GM23338 (cell line): Measurements from ENCODE around the gene SHISAL1. TPM values are rescaled to one million over a fixed set of nuclear protein-coding genes. Genes with fewer than 3 reads are reported as not detected.

Source experiments
- ATAC-seq: fragments of 200-7000 bp; cut with Tn5 transposase; 3 replicates; pipeline ENCODE4 v1.9.1; 2020
- DNase-seq: peaks from one replicate; pipeline ENCODE4 v3.0.0-alpha.2; 2015; ENCODE audit warnings: low spot score
- H2AFZ ChIP-seq: fragments of 200-600 bp; sonication (generic); 2 replicates; pipeline ENCODE4 v1.8.0; 2016; ENCODE audit warnings: antibody characterized with exemption, mild to moderate bottlenecking, moderate library complexity
- H3F3A ChIP-seq: fragments of 200-600 bp; sonication (generic); replicated peaks from 2 replicates; pipeline ENCODE4 v1.8.0; 2017; ENCODE audit warnings: antibody characterized with exemption, mixed run types, low read depth
- H3K27ac ChIP-seq: fragments of 200-600 bp; sonication (generic); 2 replicates; pipeline ENCODE4 v1.6.1; 2016; ENCODE audit warnings: low read depth
- H3K27me3 ChIP-seq: fragments of 200-600 bp; sonication (generic); 2 replicates; pipeline ENCODE4 v1.8.0; 2016; ENCODE audit warnings: mild to moderate bottlenecking, mixed run types, moderate library complexity; ENCODE audit not compliant: insufficient read depth
- H3K36me3 ChIP-seq: fragments of 200-600 bp; sonication (generic); 2 replicates; pipeline ENCODE4 v1.8.0; 2016; ENCODE audit warnings: mild to moderate bottlenecking; ENCODE audit not compliant: insufficient read depth
- H3K4me1 ChIP-seq: fragments of 200-600 bp; sonication (generic); 2 replicates; pipeline ENCODE4 v1.8.0; 2016; ENCODE audit warnings: mild to moderate bottlenecking, moderate library complexity; ENCODE audit not compliant: insufficient read depth
- H3K4me2 ChIP-seq: fragments of 200-600 bp; sonication (generic); 2 replicates; pipeline ENCODE4 v1.7.1; 2017; ENCODE audit warnings: mixed run types
- H3K4me3 ChIP-seq: fragments of 200-600 bp; sonication (generic); 2 replicates; pipeline ENCODE4 v1.6.1; 2016; ENCODE audit warnings: mixed run types
- H3K79me2 ChIP-seq: fragments of 200-600 bp; sonication (generic); replicated peaks from 2 replicates; pipeline ENCODE4 v1.8.0; 2017; ENCODE audit warnings: mild to moderate bottlenecking; ENCODE audit not compliant: insufficient read depth
- H3K9me2 ChIP-seq: fragments of 200-600 bp; sonication (generic); 2 replicates; pipeline ENCODE4 v1.8.0; 2017; ENCODE audit not compliant: insufficient read depth
- H4K20me1 ChIP-seq: fragments of 200-600 bp; sonication (generic); replicated peaks from 2 replicates; pipeline ENCODE4 v1.8.0; 2017; ENCODE audit warnings: mild to moderate bottlenecking; ENCODE audit not compliant: insufficient read depth
- H3K27ac Mint-ChIP-seq: 2 replicates; pipeline ENCODE4 v1.8.0; 2020; ENCODE audit warnings: inconsistent platforms, mild to moderate bottlenecking, moderate library complexity, mixed read lengths
- H3K27me3 Mint-ChIP-seq: 3 replicates; pipeline ENCODE4 v1.8.0; 2022; ENCODE audit warnings: low read depth, mild to moderate bottlenecking, moderate library complexity, mixed read lengths, inconsistent platforms; ENCODE audit not compliant: insufficient read depth, poor library complexity
- H3K36me3 Mint-ChIP-seq: 3 replicates; pipeline ENCODE4 v1.8.0; 2021; ENCODE audit warnings: low read depth, mild to moderate bottlenecking, inconsistent platforms, moderate library complexity, mixed read lengths
- H3K4me1 Mint-ChIP-seq: 3 replicates; pipeline ENCODE4 v1.8.0; 2020; ENCODE audit warnings: mild to moderate bottlenecking, inconsistent platforms, mixed read lengths
- H3K4me3 Mint-ChIP-seq: 3 replicates; pipeline ENCODE4 v1.8.0; 2021; ENCODE audit warnings: moderate library complexity, mild to moderate bottlenecking, inconsistent platforms, mixed read lengths
- H3K9me3 Mint-ChIP-seq: 3 replicates; pipeline ENCODE4 v1.8.0; 2020; ENCODE audit warnings: moderate library complexity, mild to moderate bottlenecking, inconsistent platforms, mixed read lengths
- CREB1 ChIP-seq: fragments of 250-450 bp; sonication (Bioruptor Pico); IDR thresholded peaks from 2 replicates; pipeline ENCODE4 v1.5.0; 2020; ENCODE audit warnings: low read depth, mild to moderate bottlenecking, moderate library complexity
- EZH2 ChIP-seq: fragments of 200-600 bp; sonication (generic); IDR thresholded peaks from one replicate; pipeline ENCODE4 v1.8.0; 2017; ENCODE audit warnings: antibody characterized with exemption, mild to moderate bottlenecking, low read depth; ENCODE audit not compliant: unreplicated experiment
- EZH2phosphoT487 ChIP-seq: fragments of 200-600 bp; sonication (generic); IDR thresholded peaks from one replicate; pipeline ENCODE4 v1.8.1; 2018; ENCODE audit warnings: antibody characterized with exemption; ENCODE audit not compliant: unreplicated experiment
- JUNB ChIP-seq: IDR thresholded peaks from one replicate; pipeline ENCODE4 v1.6.1; 2016; ENCODE audit warnings: antibody characterized with exemption; ENCODE audit not compliant: unreplicated experiment
- NANOG ChIP-seq: IDR thresholded peaks from 2 replicates; pipeline ENCODE4 v1.6.1; 2016; ENCODE audit warnings: antibody characterized with exemption, borderline replicate concordance
- POLR2AphosphoS5 ChIP-seq: IDR thresholded peaks from 2 replicates; pipeline ENCODE4 v1.6.1; 2016; ENCODE audit warnings: antibody characterized with exemption, low read depth
- STAT1 ChIP-seq: IDR thresholded peaks from one replicate; pipeline ENCODE4 v1.6.1; 2016; ENCODE audit warnings: antibody characterized with exemption; ENCODE audit not compliant: unreplicated experiment
- ZNF114 ChIP-seq: fragments of 250-450 bp; sonication (Bioruptor Pico); IDR thresholded peaks from 2 replicates; pipeline ENCODE4 v1.5.0; 2020; ENCODE audit warnings: mild to moderate bottlenecking, moderate library complexity
- ZNF331 ChIP-seq: fragments of 250-450 bp; sonication (Bioruptor Pico); IDR thresholded peaks from 2 replicates; pipeline ENCODE4 v1.5.0; 2020; ENCODE audit warnings: low read depth, mild to moderate bottlenecking, moderate library complexity
- polyA plus RNA-seq: library from polyadenylated mRNA; unstranded; fragments of >200 nt; fragmentation: Nextera tagmentation; extraction: Ambion mirVana; gene quantifications from 2 replicates; pipeline ENCODE4 v1.2.1, GENCODE V29; 2016
- total RNA-seq: library from RNA; depleted of rRNA; stranded (reverse); fragments of >200 nt; shearing (Covaris generic); gene quantifications from 2 replicates; pipeline ENCODE4 v1.2.3, GENCODE V29; 2014
- TF ChIP-seq, protein P1 (sequence below): IDR thresholded peaks from 2 replicates; pipeline ENCODE4 v1.6.1; 2016; ENCODE audit warnings: antibody characterized with exemption
- TF ChIP-seq, protein P2 (sequence below), 2 experiments: fragments of 200-600 bp in 1 of 2; sonication (generic) in 1 of 2; conservative IDR thresholded peaks; 2 replicates each; pipeline versions ENCODE4 v1.5.1 to v1.6.1; 2016 to 2017; ENCODE audit warnings: antibody characterized with exemption in 2 of 2, low read depth in 2 of 2, mild to moderate bottlenecking in 2 of 2, moderate library complexity in 1 of 2
- TF ChIP-seq, protein P3 (sequence below): fragments of 250-450 bp; sonication (Bioruptor Pico); IDR thresholded peaks from 2 replicates; pipeline ENCODE4 v1.5.0; 2020; ENCODE audit warnings: mild to moderate bottlenecking, moderate library complexity
- TF ChIP-seq, protein P4 (sequence below): IDR thresholded peaks from one replicate; pipeline ENCODE4 v1.6.1; 2018; ENCODE audit warnings: antibody characterized with exemption; ENCODE audit not compliant: unreplicated experiment

Gene SHISAL1
- total and polyA plus RNA-seq, 2 experiments from 2014 or later: 0.71 to 3.4 TPM

DNA sequence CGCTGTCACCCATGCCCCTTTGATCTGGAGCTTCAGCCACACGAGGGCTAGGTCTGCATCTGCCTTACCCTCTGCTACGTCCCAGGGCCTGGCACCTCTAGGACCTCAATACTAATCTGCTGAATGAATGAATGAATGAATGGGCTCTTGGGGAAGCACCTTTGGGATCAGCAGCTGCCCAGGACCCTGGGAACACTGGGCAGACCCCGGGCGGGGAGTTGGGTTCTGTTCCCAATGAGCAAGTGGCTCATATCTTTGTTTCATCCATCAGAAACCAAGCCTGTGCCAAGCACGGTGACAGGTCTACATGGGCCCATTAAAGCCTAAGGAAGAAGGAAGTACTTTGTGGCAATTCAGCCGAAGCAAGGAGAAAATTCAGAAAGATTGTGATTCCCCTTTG is 41.5 kb upstream of the SHISAL1 start:
- Mint-ChIP-seq H3K27me3 (peaks cover 8% of the 10 kb centered on the region), H3K36me3 (no peaks in the 10 kb centered on the region), H3K4me1 (peaks cover 43% of the 10 kb centered on the region), H3K27ac (no peak overlapping the region), H3K4me3 (no peak overlapping the region), H3K9me3 (no peaks in the 10 kb centered on the region)
- Histone ChIP-seq H4K20me1 (no peaks in the 10 kb centered on the region), H3K4me2 (no peak overlapping the region), H3F3A (no peaks in the 10 kb centered on the region), H3K27me3 (no peaks in the 10 kb centered on the region), H3K9me2 (no peaks in the 10 kb centered on the region), H2AFZ (no peak overlapping the region), H3K27ac (no peak overlapping the region), H3K4me3 (no peak overlapping the region), H3K36me3 (no peaks in the 10 kb centered on the region), H3K79me2 (no peaks in the 10 kb centered on the region), H3K4me1 (peaks cover 9% of the 10 kb centered on the region; the same call in 1 of the 2 replicates)
- TF ChIP-seq POLR2AphosphoS5 (no peak), ZNF331 (CRISPR knock-in tag) (no peak), EZH2 (no peak), CREB1 (no peak), ZNF114 (CRISPR knock-in tag) (no peak), STAT1 (no peak), JUNB (no peak), EZH2phosphoT487 (no peak), NANOG (no peak)
- TF ChIP-seq, protein P1, sequence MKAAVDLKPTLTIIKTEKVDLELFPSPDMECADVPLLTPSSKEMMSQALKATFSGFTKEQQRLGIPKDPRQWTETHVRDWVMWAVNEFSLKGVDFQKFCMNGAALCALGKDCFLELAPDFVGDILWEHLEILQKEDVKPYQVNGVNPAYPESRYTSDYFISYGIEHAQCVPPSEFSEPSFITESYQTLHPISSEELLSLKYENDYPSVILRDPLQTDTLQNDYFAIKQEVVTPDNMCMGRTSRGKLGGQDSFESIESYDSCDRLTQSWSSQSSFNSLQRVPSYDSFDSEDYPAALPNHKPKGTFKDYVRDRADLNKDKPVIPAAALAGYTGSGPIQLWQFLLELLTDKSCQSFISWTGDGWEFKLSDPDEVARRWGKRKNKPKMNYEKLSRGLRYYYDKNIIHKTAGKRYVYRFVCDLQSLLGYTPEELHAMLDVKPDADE: no peak
- TF ChIP-seq, protein P2, sequence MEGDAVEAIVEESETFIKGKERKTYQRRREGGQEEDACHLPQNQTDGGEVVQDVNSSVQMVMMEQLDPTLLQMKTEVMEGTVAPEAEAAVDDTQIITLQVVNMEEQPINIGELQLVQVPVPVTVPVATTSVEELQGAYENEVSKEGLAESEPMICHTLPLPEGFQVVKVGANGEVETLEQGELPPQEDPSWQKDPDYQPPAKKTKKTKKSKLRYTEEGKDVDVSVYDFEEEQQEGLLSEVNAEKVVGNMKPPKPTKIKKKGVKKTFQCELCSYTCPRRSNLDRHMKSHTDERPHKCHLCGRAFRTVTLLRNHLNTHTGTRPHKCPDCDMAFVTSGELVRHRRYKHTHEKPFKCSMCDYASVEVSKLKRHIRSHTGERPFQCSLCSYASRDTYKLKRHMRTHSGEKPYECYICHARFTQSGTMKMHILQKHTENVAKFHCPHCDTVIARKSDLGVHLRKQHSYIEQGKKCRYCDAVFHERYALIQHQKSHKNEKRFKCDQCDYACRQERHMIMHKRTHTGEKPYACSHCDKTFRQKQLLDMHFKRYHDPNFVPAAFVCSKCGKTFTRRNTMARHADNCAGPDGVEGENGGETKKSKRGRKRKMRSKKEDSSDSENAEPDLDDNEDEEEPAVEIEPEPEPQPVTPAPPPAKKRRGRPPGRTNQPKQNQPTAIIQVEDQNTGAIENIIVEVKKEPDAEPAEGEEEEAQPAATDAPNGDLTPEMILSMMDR (conservative IDR thresholded peaks at IDR 0.05; ENCODE audit: low read depth in 2 of 2): no peak
- TF ChIP-seq, protein P3, sequence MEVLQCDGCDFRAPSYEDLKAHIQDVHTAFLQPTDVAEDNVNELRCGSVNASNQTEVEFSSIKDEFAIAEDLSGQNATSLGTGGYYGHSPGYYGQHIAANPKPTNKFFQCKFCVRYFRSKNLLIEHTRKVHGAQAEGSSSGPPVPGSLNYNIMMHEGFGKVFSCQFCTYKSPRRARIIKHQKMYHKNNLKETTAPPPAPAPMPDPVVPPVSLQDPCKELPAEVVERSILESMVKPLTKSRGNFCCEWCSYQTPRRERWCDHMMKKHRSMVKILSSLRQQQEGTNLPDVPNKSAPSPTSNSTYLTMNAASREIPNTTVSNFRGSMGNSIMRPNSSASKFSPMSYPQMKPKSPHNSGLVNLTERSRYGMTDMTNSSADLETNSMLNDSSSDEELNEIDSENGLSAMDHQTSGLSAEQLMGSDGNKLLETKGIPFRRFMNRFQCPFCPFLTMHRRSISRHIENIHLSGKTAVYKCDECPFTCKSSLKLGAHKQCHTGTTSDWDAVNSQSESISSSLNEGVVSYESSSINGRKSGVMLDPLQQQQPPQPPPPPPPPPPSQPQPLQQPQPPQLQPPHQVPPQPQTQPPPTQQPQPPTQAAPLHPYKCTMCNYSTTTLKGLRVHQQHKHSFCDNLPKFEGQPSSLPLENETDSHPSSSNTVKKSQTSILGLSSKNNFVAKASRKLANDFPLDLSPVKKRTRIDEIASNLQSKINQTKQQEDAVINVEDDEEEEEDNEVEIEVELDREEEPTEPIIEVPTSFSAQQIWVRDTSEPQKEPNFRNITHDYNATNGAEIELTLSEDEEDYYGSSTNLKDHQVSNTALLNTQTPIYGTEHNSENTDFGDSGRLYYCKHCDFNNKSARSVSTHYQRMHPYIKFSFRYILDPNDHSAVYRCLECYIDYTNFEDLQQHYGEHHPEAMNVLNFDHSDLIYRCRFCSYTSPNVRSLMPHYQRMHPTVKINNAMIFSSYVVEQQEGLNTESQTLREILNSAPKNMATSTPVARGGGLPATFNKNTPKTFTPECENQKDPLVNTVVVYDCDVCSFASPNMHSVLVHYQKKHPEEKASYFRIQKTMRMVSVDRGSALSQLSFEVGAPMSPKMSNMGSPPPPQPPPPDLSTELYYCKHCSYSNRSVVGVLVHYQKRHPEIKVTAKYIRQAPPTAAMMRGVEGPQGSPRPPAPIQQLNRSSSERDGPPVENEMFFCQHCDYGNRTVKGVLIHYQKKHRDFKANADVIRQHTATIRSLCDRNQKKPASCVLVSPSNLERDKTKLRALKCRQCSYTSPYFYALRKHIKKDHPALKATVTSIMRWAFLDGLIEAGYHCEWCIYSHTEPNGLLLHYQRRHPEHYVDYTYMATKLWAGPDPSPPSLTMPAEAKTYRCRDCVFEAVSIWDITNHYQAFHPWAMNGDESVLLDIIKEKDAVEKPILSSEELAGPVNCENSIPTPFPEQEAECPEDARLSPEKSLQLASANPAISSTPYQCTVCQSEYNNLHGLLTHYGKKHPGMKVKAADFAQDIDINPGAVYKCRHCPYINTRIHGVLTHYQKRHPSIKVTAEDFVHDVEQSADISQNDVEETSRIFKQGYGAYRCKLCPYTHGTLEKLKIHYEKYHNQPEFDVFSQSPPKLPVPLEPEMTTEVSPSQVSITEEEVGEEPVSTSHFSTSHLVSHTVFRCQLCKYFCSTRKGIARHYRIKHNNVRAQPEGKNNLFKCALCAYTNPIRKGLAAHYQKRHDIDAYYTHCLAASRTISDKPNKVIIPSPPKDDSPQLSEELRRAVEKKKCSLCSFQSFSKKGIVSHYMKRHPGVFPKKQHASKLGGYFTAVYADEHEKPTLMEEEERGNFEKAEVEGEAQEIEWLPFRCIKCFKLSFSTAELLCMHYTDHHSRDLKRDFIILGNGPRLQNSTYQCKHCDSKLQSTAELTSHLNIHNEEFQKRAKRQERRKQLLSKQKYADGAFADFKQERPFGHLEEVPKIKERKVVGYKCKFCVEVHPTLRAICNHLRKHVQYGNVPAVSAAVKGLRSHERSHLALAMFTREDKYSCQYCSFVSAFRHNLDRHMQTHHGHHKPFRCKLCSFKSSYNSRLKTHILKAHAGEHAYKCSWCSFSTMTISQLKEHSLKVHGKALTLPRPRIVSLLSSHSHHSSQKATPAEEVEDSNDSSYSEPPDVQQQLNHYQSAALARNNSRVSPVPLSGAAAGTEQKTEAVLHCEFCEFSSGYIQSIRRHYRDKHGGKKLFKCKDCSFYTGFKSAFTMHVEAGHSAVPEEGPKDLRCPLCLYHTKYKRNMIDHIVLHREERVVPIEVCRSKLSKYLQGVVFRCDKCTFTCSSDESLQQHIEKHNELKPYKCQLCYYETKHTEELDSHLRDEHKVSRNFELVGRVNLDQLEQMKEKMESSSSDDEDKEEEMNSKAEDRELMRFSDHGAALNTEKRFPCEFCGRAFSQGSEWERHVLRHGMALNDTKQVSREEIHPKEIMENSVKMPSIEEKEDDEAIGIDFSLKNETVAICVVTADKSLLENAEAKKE (CRISPR knock-in tag): no peak
- TF ChIP-seq, protein P4, sequence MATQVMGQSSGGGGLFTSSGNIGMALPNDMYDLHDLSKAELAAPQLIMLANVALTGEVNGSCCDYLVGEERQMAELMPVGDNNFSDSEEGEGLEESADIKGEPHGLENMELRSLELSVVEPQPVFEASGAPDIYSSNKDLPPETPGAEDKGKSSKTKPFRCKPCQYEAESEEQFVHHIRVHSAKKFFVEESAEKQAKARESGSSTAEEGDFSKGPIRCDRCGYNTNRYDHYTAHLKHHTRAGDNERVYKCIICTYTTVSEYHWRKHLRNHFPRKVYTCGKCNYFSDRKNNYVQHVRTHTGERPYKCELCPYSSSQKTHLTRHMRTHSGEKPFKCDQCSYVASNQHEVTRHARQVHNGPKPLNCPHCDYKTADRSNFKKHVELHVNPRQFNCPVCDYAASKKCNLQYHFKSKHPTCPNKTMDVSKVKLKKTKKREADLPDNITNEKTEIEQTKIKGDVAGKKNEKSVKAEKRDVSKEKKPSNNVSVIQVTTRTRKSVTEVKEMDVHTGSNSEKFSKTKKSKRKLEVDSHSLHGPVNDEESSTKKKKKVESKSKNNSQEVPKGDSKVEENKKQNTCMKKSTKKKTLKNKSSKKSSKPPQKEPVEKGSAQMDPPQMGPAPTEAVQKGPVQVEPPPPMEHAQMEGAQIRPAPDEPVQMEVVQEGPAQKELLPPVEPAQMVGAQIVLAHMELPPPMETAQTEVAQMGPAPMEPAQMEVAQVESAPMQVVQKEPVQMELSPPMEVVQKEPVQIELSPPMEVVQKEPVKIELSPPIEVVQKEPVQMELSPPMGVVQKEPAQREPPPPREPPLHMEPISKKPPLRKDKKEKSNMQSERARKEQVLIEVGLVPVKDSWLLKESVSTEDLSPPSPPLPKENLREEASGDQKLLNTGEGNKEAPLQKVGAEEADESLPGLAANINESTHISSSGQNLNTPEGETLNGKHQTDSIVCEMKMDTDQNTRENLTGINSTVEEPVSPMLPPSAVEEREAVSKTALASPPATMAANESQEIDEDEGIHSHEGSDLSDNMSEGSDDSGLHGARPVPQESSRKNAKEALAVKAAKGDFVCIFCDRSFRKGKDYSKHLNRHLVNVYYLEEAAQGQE: no peak
- no peak for ATAC-seq
- no peak for DNase-seq
